B cell (primary cell): ENCODE data around the gene PCDH9. TPM values are rescaled to one million over a fixed set of nuclear protein-coding genes. Genes with fewer than 3 reads are reported as not detected.

Experiments
- ATAC-seq: fragments of 200-7000 bp; cut with Tn5 transposase; one replicate; pipeline ENCODE4 v1.10.0; 2021; ENCODE audit warnings: low read depth, mild to moderate bottlenecking, moderate number of reproducible peaks, moderate library complexity
- CTCF ChIA-PET: fragments of 350-600 bp; sonication (Branson Sonifier 250); formaldehyde crosslinking; loops from one replicate; lab custom pipeline; 2021; ENCODE audit warnings: antibody characterized with exemption, inconsistent platforms; lab: Charles Lee
- POLR2A ChIA-PET: fragments of 350-600 bp; sonication (Branson Sonifier 250); formaldehyde crosslinking; loops from one replicate; lab custom pipeline; 2021; ENCODE audit warnings: antibody characterized with exemption; lab: Charles Lee
- DNase-seq: peaks from one replicate; pipeline ENCODE4 v3.0.0; 2013
- H2AFZ ChIP-seq: 2 replicates; pipeline ENCODE4 v1.6.1; 2012; ENCODE audit warnings: mild to moderate bottlenecking, low read depth, low read length; ENCODE audit not compliant: insufficient read depth, poor library complexity, severe bottlenecking
- H3K27ac ChIP-seq, 2 donors: 1 replicate in 1 of 2; 2 replicates in 1 of 2; pipeline ENCODE4 v1.5.1; 2012 to 2013; ENCODE audit warnings: low read length in 2 of 2, mild to moderate bottlenecking in 2 of 2, moderate library complexity in 1 of 2
- H3K27me3 ChIP-seq, 4 experiments: fragments of 200-600 bp in 1 of 4; sonication (generic) in 1 of 4; replicated peaks in 1 of 4; 1 replicate in 2 of 4; 2 replicates in 2 of 4; pipeline versions ENCODE4 v1.6.1 to v1.7.0; 2013 to 2016; ENCODE audit warnings: low read length in 3 of 4, mild to moderate bottlenecking in 2 of 4, mixed read lengths in 1 of 4, moderate library complexity in 1 of 4; ENCODE audit not compliant: insufficient read depth in 4 of 4, control insufficient read depth in 3 of 4; ENCODE audit errors: control extremely low read depth in 1 of 4
- H3K36me3 ChIP-seq, 2 experiments: replicated peaks in 1 of 2; 1 replicate in 1 of 2; 2 replicates in 1 of 2; pipeline versions ENCODE4 v1.6.1 to v1.7.1; 2013; ENCODE audit warnings: low read length in 1 of 2; ENCODE audit not compliant: insufficient read depth in 2 of 2, control insufficient read depth in 1 of 2; ENCODE audit errors: control extremely low read depth in 1 of 2, extremely low read depth in 1 of 2
- H3K4me1 ChIP-seq, 2 donors: fragments of 200-600 bp in 1 of 2; sonication (generic) in 1 of 2; 1 replicate in 1 of 2; 2 replicates in 1 of 2; pipeline versions ENCODE4 v1.5.1 to v1.6.1; 2013 to 2017; ENCODE audit warnings: low read length in 2 of 2; ENCODE audit not compliant: control insufficient read depth in 2 of 2, insufficient read depth in 2 of 2
- H3K4me2 ChIP-seq: replicated peaks from 2 replicates; pipeline ENCODE3; 2012; ENCODE audit warnings: mild to moderate bottlenecking, low read depth, low read length; ENCODE audit not compliant: poor library complexity, severe bottlenecking
- H3K4me3 ChIP-seq, 5 experiments: fragments of 200-600 bp in 1 of 5; sonication (generic) in 1 of 5; 1 replicate in 3 of 5; 2 replicates in 2 of 5; pipeline versions ENCODE4 v1.5.1 to v1.7.0; 2011 to 2016; ENCODE audit warnings: low read length in 4 of 5, mild to moderate bottlenecking in 4 of 5, low read depth in 2 of 5, control low read depth in 1 of 5, moderate library complexity in 1 of 5; ENCODE audit not compliant: insufficient read depth in 1 of 5; ENCODE audit errors: control extremely low read depth in 1 of 5, extremely low read depth in 1 of 5
- H3K79me2 ChIP-seq: fragments of 200-600 bp; sonication (generic); one replicate; pipeline ENCODE4 v1.6.0; 2016; ENCODE audit warnings: low read length; ENCODE audit not compliant: control insufficient read depth, insufficient read depth
- H3K9ac ChIP-seq: fragments of 200-600 bp; sonication (generic); 2 replicates; pipeline ENCODE4 v1.6.1; 2017; ENCODE audit warnings: mild to moderate bottlenecking, low read length, moderate library complexity
- H3K9me3 ChIP-seq, 3 donors: one replicate each; pipeline versions ENCODE4 v1.6.1 to v1.7.1; 2013; ENCODE audit warnings: low read length in 2 of 3; ENCODE audit not compliant: control insufficient read depth in 2 of 3, insufficient read depth in 1 of 3; ENCODE audit errors: control extremely low read depth in 1 of 3
- H4K20me1 ChIP-seq: 2 replicates; pipeline ENCODE4 v1.6.0; 2012; ENCODE audit warnings: mild to moderate bottlenecking, low read length; ENCODE audit not compliant: insufficient read depth, control insufficient read depth, poor library complexity, severe bottlenecking
- H3K27ac Mint-ChIP-seq: one replicate; pipeline ENCODE4 v1.8.0; 2021; ENCODE audit warnings: mixed read lengths
- H3K27me3 Mint-ChIP-seq: one replicate; pipeline ENCODE4 v1.8.0; 2021; ENCODE audit warnings: mixed read lengths
- H3K4me1 Mint-ChIP-seq: one replicate; pipeline ENCODE4 v1.8.0; 2021; ENCODE audit warnings: mixed read lengths
- H3K4me3 Mint-ChIP-seq: one replicate; pipeline ENCODE4 v1.8.0; 2021; ENCODE audit warnings: mixed read lengths
- H3K9me3 Mint-ChIP-seq: one replicate; pipeline ENCODE4 v1.8.0; 2022; ENCODE audit warnings: mixed read lengths; ENCODE audit not compliant: insufficient read depth
- EZH2 ChIP-seq: IDR thresholded peaks from 2 replicates; pipeline ENCODE4 v1.6.1; 2012; ENCODE audit warnings: borderline replicate concordance, low read depth, mild to moderate bottlenecking, moderate library complexity, low read length; ENCODE audit not compliant: insufficient read depth, poor library complexity, severe bottlenecking
- WGBS: methylation state at CpG from one replicate; pipeline ENCODE4 v1.1.5; 2013; ENCODE audit warnings: missing lambda C conversion rate; ENCODE audit not compliant: insufficient coverage; 5-methylcytosine and 5-hydroxymethylcytosine counted together
- intact Hi-C: fragments of 100-400 bp; cut with micrococcal nuclease; formaldehyde crosslinking; loops from one replicate; pipeline ENCODE4 v1.10.0; 2022
- polyA plus RNA-seq: library from polyadenylated mRNA; depleted of rRNA; stranded (reverse); fragments of >200 nt; gene quantifications from 2 replicates; pipeline ENCODE4 v1.2.3, GENCODE V29; 2012
- total RNA-seq, 2 donors: library from RNA; stranded (reverse); fragments of 120-200 nt in 1 of 2; gene quantifications; 1 replicate in 1 of 2; 2 replicates in 1 of 2; pipeline versions ENCODE4 v1.2.3 to v1.2.4, GENCODE V29; 2013 to 2022
- TF ChIP-seq, protein P1 (sequence below): fragments of 200-600 bp; IDR thresholded peaks from one replicate; pipeline ENCODE4 v1.8.0; 2022; ENCODE audit warnings: antibody characterized with exemption, mild to moderate bottlenecking

PCDH9 gene
- total and polyA plus RNA-seq, 2 donors (not counting 1 experiment from before 2014, with no cell fraction given): 13.1 to 21.8 TPM

GRCh38 chr13:66899955-66900354 is 330.2 kb downstream of the PCDH9 start:
- Histone ChIP-seq H3K9me3 (no peaks in the 10 kb centered on the region), H3K27ac (no peak overlapping the region), H3K4me2 (no peak overlapping the region), H3K4me1 (no peaks in the 10 kb centered on the region), H3K4me3 (no peak overlapping the region), H3K79me2 (no peaks in the 10 kb centered on the region), H3K27me3 (no peaks in the 10 kb centered on the region), H3K36me3 (no peaks in the 10 kb centered on the region), H3K9ac (no peak overlapping the region), H4K20me1 (no peaks in the 10 kb centered on the region), H2AFZ (no peak overlapping the region)
- Mint-ChIP-seq H3K4me1 (peaks cover 4% of the 10 kb centered on the region), H3K9me3 (no peaks in the 10 kb centered on the region), H3K4me3 (no peak overlapping the region), H3K27me3 (no peaks in the 10 kb centered on the region), H3K27ac (no peak overlapping the region)
- DNase-seq: no peak
- CTCF ChIA-PET: no interaction called here
- intact Hi-C loops: no loop called here
- TF ChIP-seq EZH2: no peak
- POLR2A ChIA-PET: no interaction called here
- ATAC-seq: no peak
- 96% methylated on average over 3 of the region's 3 CpGs for WGBS

DNA sequence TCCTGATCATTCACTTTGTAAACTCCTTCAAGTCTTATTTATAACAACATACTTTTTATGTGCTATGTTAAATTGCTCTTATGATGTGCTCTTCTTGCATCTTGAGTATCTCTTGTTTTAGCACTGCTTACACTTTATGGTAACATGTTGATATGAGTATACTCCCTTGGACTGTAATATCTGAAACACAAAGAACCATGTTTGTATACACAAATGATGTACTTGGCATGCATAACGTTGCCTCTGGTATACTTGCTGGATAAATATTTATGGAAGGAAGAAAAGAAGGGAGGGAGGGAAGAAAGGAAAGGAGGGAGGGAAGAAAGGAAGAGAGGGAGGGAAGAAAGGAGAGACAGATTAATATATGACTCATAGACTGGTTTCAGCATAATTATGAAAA is 333.2 kb downstream of the PCDH9 start:
- 100% methylated on average over 1 of the region's 1 CpG for WGBS
- Mint-ChIP-seq H3K4me1 (no peaks in the 10 kb centered on the region), H3K4me3 (no peak overlapping the region), H3K27me3 (no peaks in the 10 kb centered on the region), H3K9me3 (no peaks in the 10 kb centered on the region), H3K27ac (no peak overlapping the region)
- intact Hi-C loops: no loop called here
- Histone ChIP-seq H3K36me3 (no peaks in the 10 kb centered on the region), H2AFZ (no peak overlapping the region), H3K4me1 (no peaks in the 10 kb centered on the region), H3K79me2 (no peaks in the 10 kb centered on the region), H4K20me1 (no peaks in the 10 kb centered on the region), H3K9me3 (no peaks in the 10 kb centered on the region), H3K27ac (no peak overlapping the region), H3K4me3 (no peak overlapping the region), H3K9ac (no peak overlapping the region), H3K4me2 (no peak overlapping the region), H3K27me3 (no peaks in the 10 kb centered on the region)
- DNase-seq (no peak), ATAC-seq (no peak)
- POLR2A ChIA-PET: no interaction called here
- no peak for TF ChIP-seq EZH2
- TF ChIP-seq, protein P1, sequence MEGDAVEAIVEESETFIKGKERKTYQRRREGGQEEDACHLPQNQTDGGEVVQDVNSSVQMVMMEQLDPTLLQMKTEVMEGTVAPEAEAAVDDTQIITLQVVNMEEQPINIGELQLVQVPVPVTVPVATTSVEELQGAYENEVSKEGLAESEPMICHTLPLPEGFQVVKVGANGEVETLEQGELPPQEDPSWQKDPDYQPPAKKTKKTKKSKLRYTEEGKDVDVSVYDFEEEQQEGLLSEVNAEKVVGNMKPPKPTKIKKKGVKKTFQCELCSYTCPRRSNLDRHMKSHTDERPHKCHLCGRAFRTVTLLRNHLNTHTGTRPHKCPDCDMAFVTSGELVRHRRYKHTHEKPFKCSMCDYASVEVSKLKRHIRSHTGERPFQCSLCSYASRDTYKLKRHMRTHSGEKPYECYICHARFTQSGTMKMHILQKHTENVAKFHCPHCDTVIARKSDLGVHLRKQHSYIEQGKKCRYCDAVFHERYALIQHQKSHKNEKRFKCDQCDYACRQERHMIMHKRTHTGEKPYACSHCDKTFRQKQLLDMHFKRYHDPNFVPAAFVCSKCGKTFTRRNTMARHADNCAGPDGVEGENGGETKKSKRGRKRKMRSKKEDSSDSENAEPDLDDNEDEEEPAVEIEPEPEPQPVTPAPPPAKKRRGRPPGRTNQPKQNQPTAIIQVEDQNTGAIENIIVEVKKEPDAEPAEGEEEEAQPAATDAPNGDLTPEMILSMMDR: no peak
- CTCF ChIA-PET: no interaction called here
